A673 (cell line): ENCODE data around the gene OR8A1. TPM values are rescaled to one million over a fixed set of nuclear protein-coding genes. Genes with fewer than 3 reads are reported as not detected.
A peak's percentile ranks its signal among the peaks of the same experiment; 100 is the strongest.

ENCODE experiments used
- BruUV-seq: library from RNA; stranded (reverse); fragments of 400-500 nt; replicated peaks from 2 replicates; lab custom pipeline; 2021; lab: Mats Ljungman, UMichigan
- CTCF ChIA-PET: fragments of 300-600 bp; sonication (Branson Sonifier 250); formaldehyde crosslinking; loops from one replicate; lab custom pipeline; 2022; ENCODE audit warnings: antibody characterized with exemption; lab: Charles Lee
- POLR2A ChIA-PET: fragments of 300-600 bp; sonication (Branson Sonifier 250); formaldehyde crosslinking; loops from one replicate; lab custom pipeline; 2022; ENCODE audit warnings: antibody characterized with exemption; ENCODE audit not compliant: low non-redundant PET; lab: Charles Lee
- DNase-seq: peaks from one replicate; pipeline ENCODE4 v3.0.0-alpha.2; 2015; ENCODE audit warnings: low spot score
- H3K27ac ChIP-seq: fragments of 200-600 bp; sonication (generic); 2 replicates; pipeline ENCODE4 v1.5.1; 2016; ENCODE audit warnings: mixed run types, low read depth, mild to moderate bottlenecking, mixed read lengths, antibody characterized with exemption, low read length; ENCODE audit not compliant: poor library complexity, severe bottlenecking
- H3K27me3 ChIP-seq: fragments of 200-600 bp; sonication (generic); replicated peaks from 2 replicates; pipeline ENCODE4 v1.6.1; 2017; ENCODE audit warnings: mixed run types, low read depth, mild to moderate bottlenecking, mixed read lengths, antibody characterized with exemption, low read length; ENCODE audit not compliant: insufficient read depth, poor library complexity
- H3K36me3 ChIP-seq: fragments of 200-600 bp; sonication (generic); 2 replicates; pipeline ENCODE4 v1.6.1; 2016; ENCODE audit warnings: mixed run types, mild to moderate bottlenecking, mixed read lengths, antibody characterized with exemption, low read length; ENCODE audit not compliant: insufficient read depth, poor library complexity, severe bottlenecking
- H3K4me1 ChIP-seq: fragments of 200-600 bp; sonication (generic); 2 replicates; pipeline ENCODE4 v1.6.1; 2017; ENCODE audit warnings: mixed run types, mild to moderate bottlenecking, mixed read lengths, antibody characterized with exemption, low read length; ENCODE audit not compliant: insufficient read depth, poor library complexity, severe bottlenecking
- H3K4me3 ChIP-seq: fragments of 200-600 bp; sonication (generic); 2 replicates; pipeline ENCODE4 v1.5.1; 2016; ENCODE audit warnings: low read depth, mixed run types, mild to moderate bottlenecking, mixed read lengths, low read length; ENCODE audit not compliant: poor library complexity, severe bottlenecking
- H3K9me3 ChIP-seq: fragments of 200-600 bp; sonication (generic); 2 replicates; pipeline ENCODE4 v1.6.1; 2016; ENCODE audit warnings: mixed run types, low read depth, mild to moderate bottlenecking, mixed read lengths, antibody characterized with exemption, low read length; ENCODE audit not compliant: poor library complexity, severe bottlenecking
- CTCF ChIP-seq: fragments of 300-800, 200-600 bp; sonication (generic); conservative IDR thresholded peaks from 2 replicates; pipeline ENCODE4 v1.5.1; 2017; ENCODE audit warnings: low read depth, mild to moderate bottlenecking, antibody characterized with exemption, low read length, moderate library complexity, mixed read lengths
- EZH2 ChIP-seq: fragments of 200-600 bp; sonication (generic); IDR thresholded peaks from 2 replicates; pipeline ENCODE4 v1.6.1; 2017; ENCODE audit warnings: borderline replicate concordance, low read depth, mild to moderate bottlenecking, mixed read lengths, antibody characterized with exemption, low read length; ENCODE audit not compliant: poor library complexity, severe bottlenecking
- intact Hi-C: fragments of 100-400 bp; cut with micrococcal nuclease; formaldehyde crosslinking; loops from one replicate; pipeline ENCODE4 v1.10.0; 2022; ENCODE audit not compliant: unreplicated experiment
- total RNA-seq: library from RNA; stranded (reverse); gene quantifications from 2 replicates; pipeline ENCODE4 v1.2.3, GENCODE V29; 2021

Gene OR8A1
- total RNA-seq, 1 experiment from 2014 or later, result not detected

- H3K27ac ChIP-seq, result no peak overlapping the region
- BruUV-seq, result no TSS peak
- DNase-seq, result no peak
- H3K27me3 ChIP-seq, result no peaks in the 10 kb centered on the region
- H3K4me1 ChIP-seq, result no peaks in the 10 kb centered on the region
- no peak overlapping the region for H3K4me3 ChIP-seq
- ChIA-PET POLR2A (no interaction called here), CTCF (no interaction called here)
- TF ChIP-seq CTCF (no peak), EZH2 (no peak)
- intact Hi-C loops, result no loop called here
- H3K36me3 ChIP-seq, result no peaks in the 10 kb centered on the region
- no peaks in the 10 kb centered on the region for H3K9me3 ChIP-seq
Measured at GRCh38 chr11:124578761-124579160, 9.0 kb downstream of the OR8A1 start.

- Histone ChIP-seq H3K4me1 (no peaks in the 10 kb centered on the region), H3K36me3 (no peaks in the 10 kb centered on the region), H3K27me3 (no peaks in the 10 kb centered on the region), H3K27ac (no peak overlapping the region), H3K4me3 (no peak overlapping the region), H3K9me3 (no peaks in the 10 kb centered on the region)
- no peak for TF ChIP-seq EZH2
- TF ChIP-seq CTCF, result no peak
- BruUV-seq, result no TSS peak
- ChIA-PET POLR2A (no interaction called here), CTCF (no interaction called here)
- peak; percentile 21 for DNase-seq
- intact Hi-C loops, result no loop called here
Measured at GRCh38 chr11:124581817-124582216, 12.0 kb downstream of the OR8A1 start.

- DNase-seq, result no peak
- ChIA-PET CTCF (interaction anchor here (0.6 kb wide), 1 partner anchor 166 kb away, joined by 5 read pairs; no protein-coding TSS in a partner anchor), POLR2A (no interaction called here)
- Histone ChIP-seq H3K4me1 (no peaks in the 10 kb centered on the region), H3K9me3 (no peaks in the 10 kb centered on the region), H3K36me3 (no peaks in the 10 kb centered on the region), H3K27ac (no peak overlapping the region), H3K27me3 (no peaks in the 10 kb centered on the region), H3K4me3 (no peak overlapping the region)
- no TSS peak for BruUV-seq
- TF ChIP-seq CTCF, result no peak
- no peak for TF ChIP-seq EZH2
- intact Hi-C loops, result no loop called here
Measured at GRCh38 chr11:124582565-124582964, 12.8 kb downstream of the OR8A1 start.
